AG20443 (cell line): ENCODE results near the gene NCAPD2.
A peak's percentile ranks its signal among the peaks of the same experiment; 100 is the strongest.
"Not testable (repeated sequence)": the region's sequence is repeated elsewhere in the genome, so short reads cannot be mapped to it uniquely, and the experiment has no call there.

ENCODE experiments used
- DNase-seq: peaks from one replicate; pipeline ENCODE4 v3.0.0; 2012; ENCODE audit warnings: low spot score, mixed read lengths

The NCAPD2 gene

GRCh38 chr12:6492838-6493496, 935 bp upstream of the NCAPD2 start, which contains the start of gene MRPL51:
TSS of gene MRPL51 (minus strand) at chr12:6493262. CDS start at chr12:6493136, 126 bp downstream.
- DNase-seq: peak; percentile 98

GRCh38 chr12:6494258-6494743, 399 bp downstream of the NCAPD2 start:
- DNase-seq: no peak

- DNase-seq: no peak
Measured at GRCh38 chr12:6494968-6495367, 1.1 kb downstream of the NCAPD2 start.

- DNase-seq: not testable (repeated sequence)
Measured at GRCh38 chr12:6497291-6497690, 3.4 kb downstream of the NCAPD2 start.

GRCh38 chr12:6500466-6500865, 6.6 kb downstream of the NCAPD2 start:
- no peak for DNase-seq

GRCh38 chr12:6507102-6507998, 13.4 kb downstream of the NCAPD2 start:
- no peak for DNase-seq

- DNase-seq: no peak
Measured at GRCh38 chr12:6508087-6508486, 14.2 kb downstream of the NCAPD2 start.

- no peak for DNase-seq
Measured at GRCh38 chr12:6520186-6520585, 26.3 kb downstream of the NCAPD2 start.

- DNase-seq: no peak
Measured at GRCh38 chr12:6522193-6522592, 28.3 kb downstream of the NCAPD2 start.

- DNase-seq: no peak
Measured at GRCh38 chr12:6523708-6524107, 29.8 kb downstream of the NCAPD2 start.

- no peak for DNase-seq
Measured at GRCh38 chr12:6524648-6525047, 30.7 kb downstream of the NCAPD2 start.

GRCh38 chr12:6526201-6526600, 32.3 kb downstream of the NCAPD2 start:
- DNase-seq: no peak

GRCh38 chr12:6526766-6527525, 33.0 kb downstream of the NCAPD2 start:
- no peak for DNase-seq

GRCh38 chr12:6527711-6528110, 33.8 kb downstream of the NCAPD2 start:
- no peak for DNase-seq

- no peak for DNase-seq
Measured at GRCh38 chr12:6528539-6529235, 34.8 kb downstream of the NCAPD2 start.

- no peak for DNase-seq
Measured at GRCh38 chr12:6529291-6529737, 35.4 kb downstream of the NCAPD2 start.

GRCh38 chr12:6530576-6531260, 36.8 kb downstream of the NCAPD2 start:
- DNase-seq: no peak

GRCh38 chr12:6532051-6532926, 38.4 kb downstream of the NCAPD2 start:
- DNase-seq: peak; percentile 93

GRCh38 chr12:6532927-6533652, 39.2 kb downstream of the NCAPD2 start:
- peak; percentile 69 for DNase-seq

GRCh38 chr12:6533653-6533922, 39.7 kb downstream of the NCAPD2 start:
- no peak for DNase-seq
